SK-N-SH (cell line): ENCODE data around the gene GNAI3. TPM values are rescaled to one million over a fixed set of nuclear protein-coding genes. Genes with fewer than 3 reads are reported as not detected.

Source experiments
- CTCF ChIA-PET: fragments of 300-600, 350-600 bp; formaldehyde crosslinking; extraction: SDS; loops from one replicate; lab custom pipeline; 2021; lab: Yijun Ruan, JAX
- POLR2A ChIA-PET: fragments of 350-600 bp; sonication (Branson Sonifier 250); formaldehyde crosslinking; extraction: SDS; loops from one replicate; lab custom pipeline; 2020; ENCODE audit warnings: antibody characterized with exemption, inconsistent platforms; lab: Yijun Ruan, JAX
- DNase-seq: peaks from one replicate; pipeline ENCODE4 v3.0.0; 2012
- H2AFZ ChIP-seq: fragments of 200-600 bp; sonication (generic); 2 replicates; pipeline ENCODE4 v1.8.1; 2016; ENCODE audit warnings: antibody characterized with exemption, mild to moderate bottlenecking, low read depth
- H3F3A ChIP-seq: fragments of 200-600 bp; sonication (generic); replicated peaks from 2 replicates; pipeline ENCODE3; 2016; ENCODE audit warnings: antibody characterized with exemption, mild to moderate bottlenecking; ENCODE audit not compliant: insufficient read depth
- H3K27ac ChIP-seq, 2 experiments: fragments of 200-500 bp in 1 of 2; fragments of 200-600 bp in 1 of 2; sonication (Bioruptor generic) in 1 of 2; sonication (generic), shearing (Covaris generic) in 1 of 2; 2 replicates each; pipeline versions ENCODE4 v1.5.1 to v1.6.1; 2014 to 2016; ENCODE audit warnings: low read depth in 2 of 2, inconsistent platforms in 1 of 2, low read length in 1 of 2, mild to moderate bottlenecking in 1 of 2, mixed read lengths in 1 of 2
- H3K27me3 ChIP-seq: fragments of 200-600 bp; sonication (generic), shearing (Covaris generic); 2 replicates; pipeline ENCODE4 v1.6.1; 2016; ENCODE audit warnings: mixed run types; ENCODE audit not compliant: insufficient read depth
- H3K36me3 ChIP-seq, 2 experiments: fragments of 200-500 bp in 1 of 2; fragments of 200-600 bp in 1 of 2; sonication (Bioruptor generic) in 1 of 2; sonication (generic) in 1 of 2; replicated peaks in 1 of 2; 2 replicates each; pipeline versions ENCODE3 to v1.5.1; 2014 to 2016; ENCODE audit warnings: low read length in 1 of 2, mild to moderate bottlenecking in 1 of 2; ENCODE audit not compliant: insufficient read depth in 2 of 2, control insufficient read depth in 1 of 2
- H3K4me1 ChIP-seq, 2 experiments: fragments of 200-500 bp in 1 of 2; fragments of 200-600 bp in 1 of 2; sonication (Bioruptor generic) in 1 of 2; sonication (generic), shearing (Covaris generic) in 1 of 2; 2 replicates each; pipeline versions ENCODE4 v1.5.1 to v1.6.1; 2014 to 2016; ENCODE audit warnings: low read depth in 1 of 2, low read length in 1 of 2, mixed run types in 1 of 2; ENCODE audit not compliant: insufficient read depth in 2 of 2, control insufficient read depth in 1 of 2
- H3K4me2 ChIP-seq: fragments of 200-600 bp; sonication (generic), shearing (Covaris generic); 2 replicates; pipeline ENCODE4 v1.6.1; 2017; ENCODE audit warnings: mixed run types
- H3K4me3 ChIP-seq, 2 experiments: fragments of 200-500 bp in 1 of 2; fragments of 200-600 bp in 1 of 2; sonication (Bioruptor generic) in 1 of 2; sonication (generic), shearing (Covaris generic) in 1 of 2; 2 replicates each; pipeline versions ENCODE4 v1.5.1 to v1.8.1; 2014 to 2016; ENCODE audit warnings: low read depth in 2 of 2, inconsistent platforms in 1 of 2, low read length in 1 of 2, mild to moderate bottlenecking in 1 of 2, mixed read lengths in 1 of 2, moderate library complexity in 1 of 2
- H3K79me2 ChIP-seq: fragments of 200-600 bp; sonication (generic); 2 replicates; pipeline ENCODE4 v1.8.1; 2017; ENCODE audit warnings: mild to moderate bottlenecking; ENCODE audit not compliant: insufficient read depth
- H3K9ac ChIP-seq: fragments of 200-600 bp; sonication (generic); 2 replicates; pipeline ENCODE4 v1.6.1; 2017; ENCODE audit warnings: mixed run types
- H3K9me2 ChIP-seq: fragments of 200-600 bp; sonication (generic); 2 replicates; pipeline ENCODE4 v1.6.1; 2017; ENCODE audit warnings: mixed run types
- H3K9me3 ChIP-seq: fragments of 200-600 bp; sonication (generic); 2 replicates; pipeline ENCODE4 v1.6.1; 2017; ENCODE audit warnings: mixed run types, mild to moderate bottlenecking, moderate library complexity
- H4K20me1 ChIP-seq: fragments of 200-600 bp; sonication (generic); 2 replicates; pipeline ENCODE4 v1.6.1; 2017; ENCODE audit warnings: mild to moderate bottlenecking, mixed run types; ENCODE audit not compliant: insufficient read depth
- EP300 ChIP-seq, 2 experiments: IDR thresholded peaks; 2 replicates each; pipeline versions ENCODE4 v1.4.0 to v1.6.1; 2012; ENCODE audit warnings: borderline replicate concordance in 1 of 2, low read depth in 1 of 2, low read length in 1 of 2
- FOXJ3 ChIP-seq: sonication (generic); formaldehyde crosslinking; IDR thresholded peaks from 2 replicates; pipeline ENCODE4 v1.5.1; 2020; ENCODE audit warnings: mild to moderate bottlenecking, missing genetic modification reagents
- FOXM1 ChIP-seq: IDR thresholded peaks from 2 replicates; pipeline ENCODE4 v1.4.0; 2012; ENCODE audit warnings: low read depth, mild to moderate bottlenecking
- GATA2 ChIP-seq: sonication (generic); formaldehyde crosslinking; IDR thresholded peaks from 2 replicates; pipeline ENCODE4 v1.5.0; 2020; ENCODE audit warnings: mild to moderate bottlenecking, missing genetic modification reagents
- JUND ChIP-seq: IDR thresholded peaks from 2 replicates; pipeline ENCODE4 v1.4.0; 2012
- NFIC ChIP-seq: IDR thresholded peaks from 2 replicates; pipeline ENCODE4 v1.4.0; 2012; ENCODE audit warnings: borderline replicate concordance
- POLR2AphosphoS5 ChIP-seq: IDR thresholded peaks from 2 replicates; pipeline ENCODE4 v1.6.1; 2012; ENCODE audit warnings: low read depth, low read length
- RAD21 ChIP-seq: IDR thresholded peaks from 2 replicates; pipeline ENCODE4 v1.6.1; 2012; ENCODE audit warnings: mild to moderate bottlenecking, low read length
- RCOR1 ChIP-seq: fragments of 150-350 bp; IDR thresholded peaks from 2 replicates; pipeline ENCODE4 v1.6.1; 2017; ENCODE audit warnings: antibody characterized with exemption, low read length
- RFX5 ChIP-seq: IDR thresholded peaks from 2 replicates; pipeline ENCODE4 v1.6.1; 2012; ENCODE audit warnings: mild to moderate bottlenecking, improper control_type of control experiment, low read length
- SIN3A ChIP-seq: IDR thresholded peaks from 2 replicates; pipeline ENCODE4 v1.6.1; 2012; ENCODE audit warnings: low read depth, mild to moderate bottlenecking, low read length, moderate library complexity, borderline replicate concordance
- TAF1 ChIP-seq: IDR thresholded peaks from 2 replicates; pipeline ENCODE4 v1.6.1; 2012; ENCODE audit warnings: low read depth, mild to moderate bottlenecking, low read length, moderate library complexity, borderline replicate concordance
- TEAD4 ChIP-seq: IDR thresholded peaks from 2 replicates; pipeline ENCODE4 v1.4.0; 2012; ENCODE audit warnings: mild to moderate bottlenecking, borderline replicate concordance; ENCODE audit not compliant: insufficient read depth
- USF1 ChIP-seq: IDR thresholded peaks from 2 replicates; pipeline ENCODE4 v1.4.0; 2012; ENCODE audit warnings: low read depth, borderline replicate concordance
- USF2 ChIP-seq: fragments of 150-350 bp; IDR thresholded peaks from 2 replicates; pipeline ENCODE4 v1.6.1; 2017; ENCODE audit warnings: antibody characterized with exemption, low read length, low read depth, borderline replicate concordance
- YY1 ChIP-seq: IDR thresholded peaks from 2 replicates; pipeline ENCODE4 v1.4.0; 2012; ENCODE audit warnings: low read depth, mild to moderate bottlenecking
- WGBS: methylation state at CpG from one replicate; pipeline ENCODE4 v1.1.6; 2017; ENCODE audit warnings: low lambda C conversion rate; 5-methylcytosine and 5-hydroxymethylcytosine counted together
- polyA plus RNA-seq, 3 experiments: library from polyadenylated mRNA; depleted of rRNA; stranded (reverse); fragments of >200 nt; gene quantifications; 2 replicates each; pipeline ENCODE4 v1.2.3, GENCODE V29; 2012
- TF ChIP-seq, protein P1 (sequence below): fragments of 200-600 bp; sonication (generic); IDR thresholded peaks from 2 replicates; pipeline ENCODE4 v1.6.1; 2017; ENCODE audit warnings: antibody characterized with exemption, mild to moderate bottlenecking, moderate library complexity
- TF ChIP-seq, protein P2 (sequence below): IDR thresholded peaks from 2 replicates; pipeline ENCODE4 v1.4.0; 2012; ENCODE audit warnings: low read depth, borderline replicate concordance

GNAI3 gene
- polyA plus RNA-seq, 1 of the 3 experiments (the other 2 are of a cell fraction), result 4.0 TPM

DNA sequence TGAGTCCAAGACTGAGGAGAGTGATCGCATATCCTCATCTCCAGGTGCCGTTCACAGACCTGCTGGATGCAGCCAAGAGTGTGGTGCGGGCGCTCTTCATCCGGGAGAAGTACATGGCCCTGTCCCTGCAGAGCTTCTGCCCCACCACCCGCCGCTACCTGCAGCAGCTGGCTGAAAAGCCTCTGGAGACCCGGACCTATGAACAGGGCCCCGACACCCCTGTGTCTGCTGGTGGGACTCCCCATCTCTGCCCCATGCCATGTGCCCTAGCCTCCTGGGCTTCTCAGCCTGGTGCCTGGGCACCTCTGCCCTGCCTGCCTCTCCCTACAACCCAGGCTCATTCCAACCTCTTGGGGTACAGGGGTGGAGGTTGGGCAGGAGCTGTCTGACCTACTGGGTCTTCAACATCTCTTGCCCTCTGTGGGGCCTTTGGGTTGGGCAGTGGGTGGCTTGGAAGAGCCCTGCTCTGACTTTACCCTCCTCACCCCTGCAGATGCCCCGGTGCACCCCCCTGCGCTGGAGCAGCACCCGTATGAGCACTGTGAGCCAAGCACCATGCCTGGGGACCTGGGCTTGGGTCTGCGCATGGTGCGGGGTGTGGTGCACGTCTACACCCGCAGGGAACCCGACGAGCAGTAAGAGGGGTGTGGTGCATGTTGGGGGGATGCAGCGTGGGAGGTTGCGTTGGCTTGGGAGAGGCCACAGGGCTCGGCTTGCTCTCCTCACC is 78.4 kb downstream of the GNAI3 start:
- Histone ChIP-seq H3K27me3 (no peaks in the 10 kb centered on the region), H3K79me2 (peaks cover 33% of the 10 kb centered on the region), H3K9me3 (no peaks in the 10 kb centered on the region), H3K4me1 (peaks cover 0 to 50% of the 10 kb centered on the region in 2 experiments; a peak in 1 of 4 replicates), H3K9ac (no peak overlapping the region), H3K9me2 (no peaks in the 10 kb centered on the region), H2AFZ (no peak overlapping the region), H3K36me3 (peaks cover 12 to 51% of the 10 kb centered on the region in 2 experiments), H3F3A (no peaks in the 10 kb centered on the region), H3K4me3 (no peak overlapping the region), H3K4me2 (no peak overlapping the region), H3K27ac (no peak overlapping the region), H4K20me1 (peaks cover 47% of the 10 kb centered on the region)
- TF ChIP-seq TEAD4, result no peak
- no peak for TF ChIP-seq FOXJ3 (CRISPR knock-in tag)
- TF ChIP-seq USF2, result no peak
- TF ChIP-seq SIN3A, result no peak
- no peak for TF ChIP-seq EP300 (IDR thresholded peaks at IDR 0.05; ENCODE audit: borderline replicate concordance in 1 of 2, low read depth in 1 of 2, low read length in 1 of 2)
- no peak for TF ChIP-seq USF1
- no peak for TF ChIP-seq RAD21
- ChIA-PET POLR2A (no interaction called here), CTCF (interaction anchor here (1.0 to 11.9 kb wide), 5 partner anchors 13 to 94 kb away, joined by 3 to 114 read pairs (median 5); partner anchors contain the start of gene GSTM4)
- 98% methylated on average over 8 of the region's 21 CpGs for WGBS
- no peak for DNase-seq

DNA sequence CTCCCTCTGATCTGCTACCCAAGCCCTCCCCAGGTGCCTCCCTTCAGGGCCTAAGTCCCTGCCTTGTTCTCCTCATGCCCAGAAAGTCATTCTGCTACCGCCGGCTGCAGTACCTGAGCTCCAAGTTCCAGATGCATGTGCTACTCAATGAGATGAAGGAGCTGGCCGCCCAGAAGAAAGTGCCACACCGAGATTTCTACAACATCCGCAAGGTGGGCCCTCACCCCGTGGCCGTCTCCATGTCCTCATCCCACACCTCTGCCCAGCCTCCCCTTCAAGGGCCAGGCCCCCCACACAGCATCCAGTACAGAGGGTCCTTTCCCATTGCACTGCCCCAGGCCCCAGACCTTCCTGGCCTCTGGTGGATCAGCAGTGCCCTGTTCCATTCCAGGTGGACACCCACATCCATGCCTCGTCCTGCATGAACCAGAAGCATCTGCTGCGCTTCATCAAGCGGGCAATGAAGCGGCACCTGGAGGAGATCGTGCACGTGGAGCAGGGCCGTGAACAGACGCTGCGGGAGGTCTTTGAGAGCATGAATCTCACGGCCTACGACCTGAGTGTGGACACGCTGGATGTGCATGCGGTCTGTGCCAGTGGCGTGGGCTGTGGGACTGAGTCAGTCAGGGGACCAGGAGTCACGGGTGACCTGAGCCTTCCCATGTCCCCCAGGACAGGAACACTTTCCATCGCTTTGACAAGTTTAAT is 79.4 kb downstream of the GNAI3 start:
- Histone ChIP-seq H3F3A (no peaks in the 10 kb centered on the region), H3K9ac (no peak overlapping the region), H3K36me3 (peaks cover 16 to 55% of the 10 kb centered on the region in 2 experiments), H3K4me2 (no peak overlapping the region), H3K27me3 (no peaks in the 10 kb centered on the region), H3K9me2 (no peaks in the 10 kb centered on the region), H3K79me2 (peaks cover 23% of the 10 kb centered on the region), H3K4me1 (peaks cover 0 to 50% of the 10 kb centered on the region in 2 experiments; a peak in 1 of 4 replicates), H4K20me1 (peaks cover 37% of the 10 kb centered on the region), H3K9me3 (no peaks in the 10 kb centered on the region), H3K4me3 (no peak overlapping the region), H3K27ac (no peak overlapping the region), H2AFZ (no peak overlapping the region)
- 98% methylated on average over 20 of the region's 23 CpGs for WGBS
- CTCF ChIA-PET, result interaction anchor here (1.0 to 11.9 kb wide), 6 partner anchors 12 to 95 kb away, joined by 3 to 114 read pairs (median 5); partner anchors contain the start of gene GSTM4
- no peak for DNase-seq
- POLR2A ChIA-PET, result no interaction called here
- TF ChIP-seq GATA2 (CRISPR knock-in tag) (no peak), USF2 (no peak), FOXJ3 (CRISPR knock-in tag) (no peak), NFIC (no peak), RCOR1 (no peak), JUND (no peak), POLR2AphosphoS5 (no peak), RFX5 (no peak), FOXM1 (no peak), YY1 (no peak), TAF1 (no peak)
- TF ChIP-seq, protein P1, sequence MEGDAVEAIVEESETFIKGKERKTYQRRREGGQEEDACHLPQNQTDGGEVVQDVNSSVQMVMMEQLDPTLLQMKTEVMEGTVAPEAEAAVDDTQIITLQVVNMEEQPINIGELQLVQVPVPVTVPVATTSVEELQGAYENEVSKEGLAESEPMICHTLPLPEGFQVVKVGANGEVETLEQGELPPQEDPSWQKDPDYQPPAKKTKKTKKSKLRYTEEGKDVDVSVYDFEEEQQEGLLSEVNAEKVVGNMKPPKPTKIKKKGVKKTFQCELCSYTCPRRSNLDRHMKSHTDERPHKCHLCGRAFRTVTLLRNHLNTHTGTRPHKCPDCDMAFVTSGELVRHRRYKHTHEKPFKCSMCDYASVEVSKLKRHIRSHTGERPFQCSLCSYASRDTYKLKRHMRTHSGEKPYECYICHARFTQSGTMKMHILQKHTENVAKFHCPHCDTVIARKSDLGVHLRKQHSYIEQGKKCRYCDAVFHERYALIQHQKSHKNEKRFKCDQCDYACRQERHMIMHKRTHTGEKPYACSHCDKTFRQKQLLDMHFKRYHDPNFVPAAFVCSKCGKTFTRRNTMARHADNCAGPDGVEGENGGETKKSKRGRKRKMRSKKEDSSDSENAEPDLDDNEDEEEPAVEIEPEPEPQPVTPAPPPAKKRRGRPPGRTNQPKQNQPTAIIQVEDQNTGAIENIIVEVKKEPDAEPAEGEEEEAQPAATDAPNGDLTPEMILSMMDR, result no peak
- TF ChIP-seq, protein P2, sequence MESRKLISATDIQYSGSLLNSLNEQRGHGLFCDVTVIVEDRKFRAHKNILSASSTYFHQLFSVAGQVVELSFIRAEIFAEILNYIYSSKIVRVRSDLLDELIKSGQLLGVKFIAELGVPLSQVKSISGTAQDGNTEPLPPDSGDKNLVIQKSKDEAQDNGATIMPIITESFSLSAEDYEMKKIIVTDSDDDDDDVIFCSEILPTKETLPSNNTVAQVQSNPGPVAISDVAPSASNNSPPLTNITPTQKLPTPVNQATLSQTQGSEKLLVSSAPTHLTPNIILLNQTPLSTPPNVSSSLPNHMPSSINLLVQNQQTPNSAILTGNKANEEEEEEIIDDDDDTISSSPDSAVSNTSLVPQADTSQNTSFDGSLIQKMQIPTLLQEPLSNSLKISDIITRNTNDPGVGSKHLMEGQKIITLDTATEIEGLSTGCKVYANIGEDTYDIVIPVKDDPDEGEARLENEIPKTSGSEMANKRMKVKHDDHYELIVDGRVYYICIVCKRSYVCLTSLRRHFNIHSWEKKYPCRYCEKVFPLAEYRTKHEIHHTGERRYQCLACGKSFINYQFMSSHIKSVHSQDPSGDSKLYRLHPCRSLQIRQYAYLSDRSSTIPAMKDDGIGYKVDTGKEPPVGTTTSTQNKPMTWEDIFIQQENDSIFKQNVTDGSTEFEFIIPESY, result no peak
